Right ventricle myocardium inferior (tissue), 1 donor: Measurements from ENCODE around the gene PKN1. TPM values are rescaled to one million over a fixed set of nuclear protein-coding genes. Genes with fewer than 3 reads are reported as not detected.
A peak's percentile ranks its signal among the peaks of the same experiment; 100 is the strongest.

Source experiments
- ATAC-seq: fragments of 200-7000 bp; cut with Tn5 transposase; one replicate; pipeline ENCODE4 v1.9.1; 2020; ENCODE audit warnings: mild to moderate bottlenecking, moderate library complexity
- DNase-seq: peaks from one replicate; pipeline ENCODE4 v3.0.0; 2021; ENCODE audit errors: missing footprints
- intact Hi-C: fragments of 100-400 bp; cut with DNase I; formaldehyde crosslinking; loops from one replicate; pipeline ENCODE4 v1.11.0; 2022
- total RNA-seq: library from RNA; stranded (reverse); fragmentation: NEBNext Ultra II Directional; extraction: Animal tissue kit (Norgen Biotek cat#: 25700); gene quantifications from one replicate; pipeline ENCODE4 v1.2.1, GENCODE V29; 2021
- donor health status: DM: no; HTN: yes; CAD: no; lungs with severe emphysema.

PKN1 gene
- total RNA-seq, 1 donor from 2014 or later, result 149 TPM

DNA sequence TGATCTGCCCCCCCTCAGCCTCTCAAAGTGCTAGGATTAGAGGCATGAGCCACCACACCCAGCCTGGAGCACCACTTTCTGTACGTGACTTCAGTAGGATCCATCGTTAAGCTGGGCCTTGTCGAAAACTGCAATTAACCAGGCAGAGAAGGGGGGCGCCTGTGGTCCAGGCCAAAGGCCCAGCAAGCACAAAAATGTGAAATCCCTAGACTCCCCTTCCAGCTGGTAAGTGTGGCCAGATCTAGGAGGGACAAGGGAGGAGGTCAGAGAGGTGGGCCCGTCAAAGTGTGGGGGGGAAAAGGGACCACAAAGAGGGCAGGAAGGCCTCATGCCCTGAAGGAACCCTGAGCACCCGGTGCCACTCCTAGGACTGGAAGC, 27.7 kb upstream of the PKN1 start:
- no peak for ATAC-seq
- intact Hi-C loops, result loop anchor here (5.0 kb wide), 2 partner anchors 43 to 258 kb away; no protein-coding TSS in a partner anchor
- DNase-seq, result no peak

DNA sequence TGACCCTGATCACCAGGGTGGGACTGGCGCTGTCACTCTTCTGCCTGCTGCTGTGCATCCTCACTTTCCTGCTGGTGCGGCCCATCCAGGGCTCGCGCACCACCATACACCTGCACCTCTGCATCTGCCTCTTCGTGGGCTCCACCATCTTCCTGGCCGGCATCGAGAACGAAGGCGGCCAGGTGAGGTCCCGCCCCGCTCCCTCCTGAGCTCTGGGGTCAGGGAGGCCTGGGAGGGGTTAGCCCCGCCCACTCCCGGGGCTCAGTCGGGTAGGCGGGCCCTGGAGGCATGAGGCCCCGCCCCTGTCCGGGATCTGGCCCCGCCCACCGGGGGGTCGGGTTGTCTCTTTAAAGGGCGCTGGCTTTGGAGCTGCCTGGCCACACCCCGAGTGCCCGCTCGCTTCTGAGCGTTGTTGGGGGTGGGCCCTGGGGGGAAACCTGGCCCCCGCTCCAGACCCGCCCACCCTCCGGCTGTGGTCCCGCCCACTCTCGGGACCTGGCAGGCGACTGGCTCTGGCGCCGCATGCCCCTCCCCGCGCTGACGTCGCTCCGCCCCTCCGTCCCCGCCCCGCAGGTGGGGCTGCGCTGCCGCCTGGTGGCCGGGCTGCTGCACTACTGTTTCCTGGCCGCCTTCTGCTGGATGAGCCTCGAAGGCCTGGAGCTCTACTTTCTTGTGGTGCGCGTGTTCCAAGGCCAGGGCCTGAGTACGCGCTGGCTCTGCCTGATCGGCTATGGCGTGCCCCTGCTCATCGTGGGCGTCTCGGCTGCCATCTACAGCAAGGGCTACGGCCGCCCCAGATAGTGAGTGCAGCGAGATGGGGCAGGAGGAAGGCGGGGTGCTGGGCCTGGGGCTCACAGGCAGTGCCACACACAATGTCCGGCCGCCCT, 27.1 kb upstream of the PKN1 start:
- intact Hi-C loops, result loop anchor here (5.0 kb wide), 2 partner anchors 44 to 259 kb away; no protein-coding TSS in a partner anchor

DNA sequence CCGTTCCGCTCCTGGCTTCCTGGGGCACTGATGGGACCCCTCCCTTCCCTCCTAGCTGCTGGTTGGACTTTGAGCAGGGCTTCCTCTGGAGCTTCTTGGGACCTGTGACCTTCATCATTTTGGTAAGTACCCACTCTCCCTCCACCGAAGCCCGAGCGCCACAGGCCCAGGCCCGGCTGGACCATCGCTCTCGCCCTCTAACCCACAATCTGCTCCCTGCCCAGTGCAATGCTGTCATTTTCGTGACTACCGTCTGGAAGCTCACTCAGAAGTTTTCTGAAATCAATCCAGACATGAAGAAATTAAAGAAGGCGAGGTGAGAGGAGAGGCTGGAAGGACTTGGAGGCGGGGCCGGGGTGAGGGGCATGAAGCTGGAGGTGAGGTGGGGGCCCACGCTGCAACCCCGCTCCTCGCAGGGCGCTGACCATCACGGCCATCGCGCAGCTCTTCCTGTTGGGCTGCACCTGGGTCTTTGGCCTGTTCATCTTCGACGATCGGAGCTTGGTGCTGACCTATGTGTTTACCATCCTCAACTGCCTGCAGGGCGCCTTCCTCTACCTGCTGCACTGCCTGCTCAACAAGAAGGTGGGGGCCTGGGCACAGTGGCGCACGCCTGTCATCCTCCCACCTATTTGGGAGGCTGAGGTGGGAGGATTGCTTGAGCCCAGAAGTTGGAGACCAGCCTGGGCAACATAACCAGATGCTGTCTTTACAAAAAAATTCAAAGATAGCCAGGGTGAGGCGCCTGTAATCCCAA, 26.3 kb upstream of the PKN1 start:
- DNase-seq (no peak), ATAC-seq (no peak)
- intact Hi-C loops, result loop anchor here (5.0 kb wide), 2 partner anchors 45 to 260 kb away; no protein-coding TSS in a partner anchor

More for the DNA sequence above, 27.1 kb upstream of the PKN1 start:
- peak; percentile 93 for DNase-seq
- ATAC-seq, result peak; percentile 87

- no peak for ATAC-seq
- intact Hi-C loops, result loop anchor here (5.0 kb wide), 2 partner anchors 46 to 261 kb away; no protein-coding TSS in a partner anchor
- no peak for DNase-seq
Measured at GRCh38 chr19:14407605-14408484, 25.3 kb upstream of the PKN1 start.

- DNase-seq, result no peak
- intact Hi-C loops, result loop anchor here (5.0 kb wide), 2 partner anchors 46 to 261 kb away; no protein-coding TSS in a partner anchor
- no peak for ATAC-seq
Measured at GRCh38 chr19:14408491-14409145, 24.5 kb upstream of the PKN1 start.

DNA sequence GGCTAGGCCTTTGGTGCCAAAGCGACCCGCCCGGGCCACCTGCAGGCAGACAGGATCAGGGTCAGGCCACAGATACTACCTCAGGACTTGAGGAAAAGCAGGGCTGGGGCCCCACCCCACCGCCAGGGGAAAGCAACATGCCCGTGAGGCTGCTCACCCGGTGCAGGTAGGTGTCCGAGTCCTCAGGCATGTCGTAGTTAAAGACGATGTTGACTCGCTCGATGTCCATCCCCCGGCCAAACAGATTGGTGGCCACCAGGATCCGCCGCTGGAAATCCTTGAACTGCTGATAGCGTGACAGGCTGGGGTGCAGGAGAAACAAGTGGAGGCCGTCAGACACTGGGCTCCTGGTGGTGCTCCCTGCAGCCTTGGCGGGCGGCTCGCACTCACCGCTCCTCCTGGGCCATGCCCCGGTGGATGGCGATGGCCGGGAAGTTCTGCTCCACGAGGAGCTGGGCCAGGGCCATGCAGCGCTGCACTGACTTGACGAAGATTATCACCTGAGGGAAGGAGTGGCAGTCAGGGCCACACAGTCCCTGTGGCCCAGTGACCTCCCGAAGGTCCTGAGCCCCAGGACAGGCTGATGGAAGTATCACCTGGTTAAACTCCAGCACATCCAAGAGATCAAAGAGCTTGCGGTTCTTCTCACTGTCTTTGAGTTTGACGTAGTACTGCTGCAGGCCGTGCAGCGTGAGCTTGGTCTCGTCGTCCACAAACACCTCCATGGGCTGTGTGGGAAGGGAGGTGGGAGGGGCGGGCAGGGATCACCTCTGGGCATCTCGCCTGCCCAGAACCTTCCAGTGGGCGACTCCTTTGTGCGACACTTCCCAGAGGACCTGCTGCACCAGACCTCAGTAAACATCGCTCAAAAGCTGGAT, 23.7 kb upstream of the PKN1 start:
- intact Hi-C loops, result loop anchor here (5.0 kb wide), 2 partner anchors 47 to 262 kb away; no protein-coding TSS in a partner anchor
- DNase-seq (no peak), ATAC-seq (no peak)

GRCh38 chr19:14410091-14411051, 22.7 kb upstream of the PKN1 start:
- intact Hi-C loops, result no loop called here
- ATAC-seq, result no peak
- DNase-seq, result no peak

GRCh38 chr19:14411161-14411937, 21.8 kb upstream of the PKN1 start:
- no peak for DNase-seq
- no peak for ATAC-seq
- intact Hi-C loops, result no loop called here

DNA sequence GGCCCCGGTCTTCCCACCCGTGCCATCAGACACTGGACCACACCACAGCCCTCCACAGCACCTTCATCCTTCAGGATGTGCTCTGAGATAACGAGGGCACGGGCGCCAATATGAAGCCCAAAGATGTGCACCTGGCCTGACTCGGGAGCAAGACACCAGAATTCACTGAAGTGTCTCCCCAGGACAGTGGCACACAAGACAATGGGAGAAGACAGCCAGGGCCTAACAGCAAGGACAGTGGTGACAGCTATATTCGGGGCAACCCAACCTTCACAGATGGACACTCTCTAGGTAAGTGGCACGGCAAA, 21.2 kb upstream of the PKN1 start:
- intact Hi-C loops, result no loop called here
- ATAC-seq (no peak), DNase-seq (no peak)

DNA sequence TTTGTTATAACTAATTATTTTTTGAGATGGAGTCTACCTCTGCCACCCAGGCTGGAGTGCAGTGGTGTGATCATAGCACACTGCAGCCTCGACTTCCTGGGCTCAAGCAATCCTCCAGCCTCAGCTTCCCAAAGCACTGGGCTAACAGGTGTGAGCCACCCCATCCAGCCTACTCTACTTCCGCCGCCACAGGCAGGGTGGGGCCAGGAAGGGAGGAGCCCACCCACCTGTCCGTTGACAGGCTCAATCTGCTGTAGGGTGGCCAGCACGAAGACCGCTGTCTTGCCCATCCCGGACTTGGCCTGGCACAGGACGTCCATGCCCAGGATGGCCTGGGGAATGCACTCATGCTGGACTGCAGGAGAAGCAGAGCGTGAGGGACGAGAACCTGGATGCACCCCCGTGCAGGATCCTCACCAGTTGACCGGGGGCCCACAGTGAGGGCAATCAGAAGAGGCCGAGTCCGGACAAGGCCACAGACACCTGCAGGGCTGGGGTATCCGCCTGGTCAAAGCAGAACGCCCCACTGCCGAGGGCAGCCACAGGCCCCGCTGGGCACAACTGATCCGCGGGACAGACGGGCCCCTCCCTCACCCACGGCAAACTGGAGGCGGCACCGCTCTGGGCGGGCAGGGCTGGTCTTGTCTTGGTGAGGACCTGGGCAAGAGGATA, 20.6 kb upstream of the PKN1 start:
- no peak for ATAC-seq
- intact Hi-C loops, result no loop called here
- no peak for DNase-seq

- intact Hi-C loops, result no loop called here
- no peak for DNase-seq
- ATAC-seq, result no peak
Measured at GRCh38 chr19:14412996-14413692, 20.0 kb upstream of the PKN1 start.

GRCh38 chr19:14413693-14414181, 19.4 kb upstream of the PKN1 start:
- ATAC-seq (no peak), DNase-seq (no peak)
- intact Hi-C loops, result no loop called here

GRCh38 chr19:14414926-14415690, 18.0 kb upstream of the PKN1 start:
- no peak for ATAC-seq
- DNase-seq, result peak; percentile 15
- intact Hi-C loops, result no loop called here

GRCh38 chr19:14416817-14417231, 16.3 kb upstream of the PKN1 start:
- intact Hi-C loops, result no loop called here
- peak; percentile 34 for DNase-seq
- ATAC-seq, result no peak
